Measurements from ENCODE around the gene SPATA17.

DNA sequence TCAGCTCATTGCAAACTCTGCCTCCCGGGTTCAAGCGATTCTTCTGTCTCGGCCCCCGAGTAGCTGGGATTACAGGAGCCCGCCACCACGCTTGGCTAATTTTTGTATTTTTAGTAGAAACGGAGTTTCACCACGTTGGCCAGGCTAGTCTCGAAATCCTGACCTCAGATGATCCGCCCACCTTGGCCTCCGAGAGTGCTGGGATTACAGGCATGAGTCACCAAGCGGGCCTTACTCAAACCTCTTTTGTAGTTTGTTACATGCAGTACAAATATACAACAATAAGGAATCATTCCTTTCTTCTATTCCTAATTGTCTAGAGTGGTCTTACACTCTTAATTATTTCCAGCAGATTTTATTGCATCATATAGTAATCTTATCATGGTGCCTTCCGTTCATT is 16.6 kb downstream of the SPATA17 start:
- TF ChIP-seq ESRRG (CRISPR knock-in tag; IDR thresholded peaks at IDR 0.05) = no peak
- TF ChIP-seq ZFP3 (CRISPR knock-in tag; IDR thresholded peaks at IDR 0.05) = no peak
- TF ChIP-seq, protein P1, sequence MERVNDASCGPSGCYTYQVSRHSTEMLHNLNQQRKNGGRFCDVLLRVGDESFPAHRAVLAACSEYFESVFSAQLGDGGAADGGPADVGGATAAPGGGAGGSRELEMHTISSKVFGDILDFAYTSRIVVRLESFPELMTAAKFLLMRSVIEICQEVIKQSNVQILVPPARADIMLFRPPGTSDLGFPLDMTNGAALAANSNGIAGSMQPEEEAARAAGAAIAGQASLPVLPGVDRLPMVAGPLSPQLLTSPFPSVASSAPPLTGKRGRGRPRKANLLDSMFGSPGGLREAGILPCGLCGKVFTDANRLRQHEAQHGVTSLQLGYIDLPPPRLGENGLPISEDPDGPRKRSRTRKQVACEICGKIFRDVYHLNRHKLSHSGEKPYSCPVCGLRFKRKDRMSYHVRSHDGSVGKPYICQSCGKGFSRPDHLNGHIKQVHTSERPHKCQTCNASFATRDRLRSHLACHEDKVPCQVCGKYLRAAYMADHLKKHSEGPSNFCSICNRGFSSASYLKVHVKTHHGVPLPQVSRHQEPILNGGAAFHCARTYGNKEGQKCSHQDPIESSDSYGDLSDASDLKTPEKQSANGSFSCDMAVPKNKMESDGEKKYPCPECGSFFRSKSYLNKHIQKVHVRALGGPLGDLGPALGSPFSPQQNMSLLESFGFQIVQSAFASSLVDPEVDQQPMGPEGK (CRISPR knock-in tag; IDR thresholded peaks at IDR 0.05; ENCODE audit: borderline replicate concordance) = no peak
- no peak for TF ChIP-seq ARNTL (CRISPR knock-in tag; IDR thresholded peaks at IDR 0.05; ENCODE audit: borderline replicate concordance, low read depth)
- no peak for TF ChIP-seq OSR1 (CRISPR knock-in tag; IDR thresholded peaks at IDR 0.05)

Measured in SK-N-SH treated with all-trans-retinoic acid at 6 μM for 48 hours (cell line).